ENCODE measurements around the gene WSB1. TPM values are rescaled to one million over a fixed set of nuclear protein-coding genes. Genes with fewer than 3 reads are reported as not detected.

WSB1 gene
- polyA plus RNA-seq, 4 donors, result 181 to 250 (median 218) TPM

- DNase-seq (ENCODE audit: low read depth in 4 of 4, low spot score in 3 of 4), result peak in 3 of 4 donors; percentile 89 to 92 (median 90)
Measured at GRCh38 chr17:27332485-27333409, 38.8 kb downstream of the WSB1 start.

DNA sequence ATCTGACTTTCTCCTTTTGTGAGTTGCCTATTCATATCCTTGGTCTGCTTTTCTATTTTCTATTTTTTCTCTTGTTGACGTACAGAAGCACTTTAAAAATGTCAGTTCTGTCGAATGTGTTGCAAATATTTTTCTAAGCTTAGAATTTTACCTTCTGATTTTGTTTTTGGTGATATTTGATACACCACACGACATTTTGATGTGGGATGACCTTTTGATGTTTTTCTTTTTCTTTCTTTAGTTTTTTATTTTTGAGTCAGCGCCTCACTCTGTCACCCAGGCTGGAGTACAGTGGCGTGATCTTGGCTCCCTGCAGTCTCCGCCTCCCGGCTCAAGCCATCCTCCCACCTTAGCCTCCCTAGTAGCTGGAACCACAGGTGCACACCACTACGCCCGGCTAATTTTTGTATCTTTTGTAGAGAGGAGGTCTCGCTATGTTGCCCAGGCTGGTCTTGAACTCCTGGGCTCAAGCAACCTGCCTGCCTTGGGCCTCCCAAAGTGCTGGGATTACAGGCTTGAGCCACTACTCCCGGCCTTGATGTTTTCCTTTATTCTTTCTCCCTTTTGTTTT lies 39.6 kb downstream of the WSB1 start:
- DNase-seq (ENCODE audit: low read depth in 4 of 4, low spot score in 3 of 4), result no peak

GRCh38 chr17:27336184-27336583 lies 42.3 kb downstream of the WSB1 start:
- DNase-seq (ENCODE audit: low read depth in 4 of 4, low spot score in 3 of 4), result no peak

- DNase-seq (ENCODE audit: low read depth in 4 of 4, low spot score in 3 of 4), result no peak
Measured at GRCh38 chr17:27338536-27338985, 44.6 kb downstream of the WSB1 start.

DNA sequence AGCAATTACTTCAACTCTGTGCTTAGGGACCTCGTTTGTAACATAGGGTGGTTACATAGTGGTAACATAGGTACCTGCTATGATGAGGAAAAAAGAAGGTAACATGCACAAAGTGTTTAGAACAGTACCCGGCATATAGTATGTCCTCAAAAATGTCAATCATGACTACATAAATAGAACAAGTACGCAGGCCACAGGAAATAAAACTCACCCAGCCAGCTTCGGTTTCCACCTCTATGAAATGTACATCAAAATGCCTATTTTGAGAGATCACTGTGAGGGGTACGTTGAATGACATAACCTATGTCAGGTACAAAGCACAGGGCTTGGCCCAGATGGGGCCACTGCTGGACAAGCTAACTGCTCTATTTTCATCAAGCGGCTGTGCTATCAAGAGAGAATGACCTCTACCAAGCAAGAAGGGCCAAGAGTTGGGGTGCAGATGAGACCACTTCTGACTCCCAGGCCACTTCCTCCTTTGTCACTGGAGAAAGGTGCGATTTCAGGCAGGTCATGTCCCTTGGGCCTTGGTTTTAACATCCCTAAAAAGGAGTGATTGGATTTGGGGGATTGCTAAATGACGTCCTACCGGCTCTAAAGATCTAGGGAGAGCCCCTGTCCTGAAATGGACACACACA lies 45.4 kb downstream of the WSB1 start:
- DNase-seq (ENCODE audit: low read depth in 4 of 4, low spot score in 3 of 4), result no peak

- no peak for DNase-seq (ENCODE audit: low read depth in 4 of 4, low spot score in 3 of 4)
Measured at GRCh38 chr17:27339836-27340550, 46.1 kb downstream of the WSB1 start.

GRCh38 chr17:27340575-27340974 lies 46.7 kb downstream of the WSB1 start:
- no peak for DNase-seq (ENCODE audit: low read depth in 4 of 4, low spot score in 3 of 4)

DNA sequence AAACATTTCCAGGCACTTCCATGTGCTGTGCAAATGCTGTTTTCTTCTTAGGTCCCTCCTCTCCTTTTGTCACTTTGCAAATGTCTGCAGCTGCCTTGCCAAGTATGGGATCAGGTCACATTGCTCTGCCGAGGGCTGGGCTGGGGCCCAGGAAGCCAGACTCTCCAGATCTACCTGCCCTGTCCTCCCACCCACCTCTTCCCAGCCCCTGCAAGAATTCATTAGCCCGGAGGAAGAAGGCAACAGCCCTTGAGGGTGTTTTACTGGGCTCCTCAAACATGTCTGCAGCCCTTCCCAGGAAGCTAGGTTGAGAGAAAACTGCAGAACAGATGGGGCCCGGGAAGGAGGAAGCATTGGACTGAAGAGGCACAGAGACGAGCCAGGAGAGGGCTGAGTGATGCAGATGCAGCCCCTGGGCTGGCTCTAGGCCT lies 47.1 kb downstream of the WSB1 start:
- no peak for DNase-seq (ENCODE audit: low read depth in 4 of 4, low spot score in 3 of 4)

GRCh38 chr17:27342059-27342458 lies 48.1 kb downstream of the WSB1 start:
- no peak for DNase-seq (ENCODE audit: low read depth in 4 of 4, low spot score in 3 of 4)

DNA sequence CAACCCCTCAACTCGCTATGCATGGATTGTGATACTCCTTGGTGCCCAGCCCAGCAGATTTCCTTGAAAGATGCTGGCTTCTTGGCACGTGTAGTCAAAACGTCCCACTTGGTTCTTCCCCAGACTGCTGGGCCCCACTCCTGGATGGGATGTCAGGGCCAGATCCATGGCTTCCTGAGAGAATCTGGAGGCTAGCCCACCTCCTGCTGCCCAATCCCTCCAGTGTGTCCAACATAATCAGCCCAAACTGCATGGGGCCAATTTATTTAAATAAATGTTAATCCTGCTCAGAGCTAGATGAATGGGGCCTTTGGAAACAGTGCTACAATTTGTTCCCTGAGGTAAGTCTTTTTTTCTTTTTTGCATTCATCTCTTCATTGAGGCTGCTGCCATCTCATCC lies 49.4 kb downstream of the WSB1 start:
- no peak for DNase-seq (ENCODE audit: low read depth in 4 of 4, low spot score in 3 of 4)

DNA sequence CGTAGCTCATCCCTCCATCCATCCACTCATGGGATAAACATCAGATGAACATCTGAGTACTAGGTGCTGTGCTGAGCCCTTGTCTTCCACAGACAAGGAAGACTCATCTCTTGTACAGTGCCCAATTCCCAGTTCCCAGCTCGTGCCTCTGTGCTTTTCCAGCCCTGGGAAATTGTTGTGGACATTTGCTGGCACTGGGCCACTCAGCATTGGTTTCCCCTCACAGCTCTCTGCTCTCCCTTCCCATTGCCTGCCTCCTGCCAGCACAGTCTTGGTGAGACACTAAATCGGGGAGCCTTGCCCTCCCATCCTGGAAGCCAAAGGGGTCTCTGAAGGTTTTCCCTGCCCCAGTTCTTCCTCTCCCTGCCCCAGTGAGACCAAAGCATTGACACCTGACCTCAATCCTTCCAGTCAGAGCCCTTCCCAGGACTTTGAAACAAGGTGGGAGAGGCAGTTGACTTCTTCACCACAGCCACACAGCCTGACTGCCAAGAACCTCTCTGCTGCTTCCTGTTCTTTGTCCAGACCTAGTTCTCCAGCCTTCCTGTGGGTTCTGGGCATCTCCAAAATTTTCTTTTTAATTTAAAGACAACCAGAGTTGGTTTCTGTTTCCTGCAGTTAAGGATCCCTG lies 50.2 kb downstream of the WSB1 start:
- DNase-seq (ENCODE audit: low read depth in 4 of 4, low spot score in 3 of 4), result no peak

GRCh38 chr17:27345141-27345904 lies 51.4 kb downstream of the WSB1 start:
- DNase-seq (ENCODE audit: low read depth in 4 of 4, low spot score in 3 of 4), result peak in 2 of 4 donors; percentile 66 to 73

GRCh38 chr17:27346228-27346899 lies 52.5 kb downstream of the WSB1 start:
- DNase-seq (ENCODE audit: low read depth in 4 of 4, low spot score in 3 of 4), result no peak

GRCh38 chr17:27348196-27348595 lies 54.3 kb downstream of the WSB1 start:
- no peak for DNase-seq (ENCODE audit: low read depth in 4 of 4, low spot score in 3 of 4)

GRCh38 chr17:27349540-27350021 lies 55.7 kb downstream of the WSB1 start:
- DNase-seq (ENCODE audit: low read depth in 4 of 4, low spot score in 3 of 4), result no peak

DNA sequence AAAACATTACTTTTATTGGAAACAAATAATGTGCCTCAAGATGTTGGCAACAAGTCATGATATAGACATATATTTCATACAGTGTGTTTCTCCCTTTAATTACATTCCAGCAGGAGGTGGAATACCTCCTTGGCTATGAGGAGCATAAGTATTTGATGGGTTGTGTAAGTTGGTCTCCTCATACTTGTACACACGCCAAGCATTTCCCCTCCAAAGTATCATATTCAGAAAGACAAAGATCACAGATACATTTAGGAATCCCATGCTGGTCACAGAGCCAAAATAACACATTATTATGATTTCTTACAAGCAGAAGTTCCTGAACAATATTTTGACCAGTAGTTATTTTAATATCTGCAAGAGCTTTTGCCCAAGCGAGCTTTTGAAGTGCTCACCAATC lies 57.8 kb downstream of the WSB1 start:
- no peak for DNase-seq (ENCODE audit: low read depth in 4 of 4, low spot score in 3 of 4)

DNA sequence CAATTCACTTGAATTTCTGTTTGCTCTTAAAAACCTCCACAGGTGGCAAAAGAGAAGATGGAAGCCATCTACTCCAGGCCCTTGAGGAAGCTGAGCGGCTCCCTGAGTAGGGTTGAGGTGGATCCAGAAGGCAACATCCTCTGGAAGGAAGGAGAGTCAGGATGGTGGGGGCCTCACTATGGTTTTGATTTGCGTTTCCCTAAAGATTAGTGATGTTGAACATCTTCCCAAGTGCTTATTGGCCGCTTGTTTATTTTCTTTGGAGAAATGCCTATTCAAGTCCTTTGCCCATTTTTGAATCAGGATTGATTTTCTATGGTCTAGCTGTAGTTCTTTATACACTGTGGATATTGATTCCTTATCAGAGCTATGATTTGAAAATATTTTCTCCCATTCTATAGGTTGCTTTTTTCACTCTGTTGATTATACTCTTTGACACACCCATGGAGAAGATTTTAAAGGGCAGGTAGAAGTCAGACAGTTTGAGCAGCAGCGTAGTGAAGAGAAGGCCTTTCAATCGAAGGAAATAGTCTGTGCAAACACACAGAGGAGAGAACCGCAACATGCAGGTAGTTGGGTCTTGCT lies 58.6 kb downstream of the WSB1 start:
- DNase-seq (ENCODE audit: low read depth in 4 of 4, low spot score in 3 of 4), result no peak

- DNase-seq (ENCODE audit: low read depth in 4 of 4, low spot score in 3 of 4), result no peak
Measured at GRCh38 chr17:27353033-27353460, 59.1 kb downstream of the WSB1 start.
